K562 (cell line): ENCODE results near the gene HNRNPU.

Source experiments
- BMI1 ChIP-seq: fragments of 150-350 bp; IDR thresholded peaks from 2 replicates; pipeline ENCODE4 v1.6.1; 2014; ENCODE audit warnings: low read length
- GABPB2 ChIP-seq: fragments of 250-450 bp; sonication (Bioruptor Pico); conservative IDR thresholded peaks from 2 replicates; pipeline ENCODE4 v1.5.1; 2021; ENCODE audit warnings: mild to moderate bottlenecking
- HNRNPK ChIP-seq: fragments of 200-400 bp; formaldehyde crosslinking; IDR thresholded peaks from one replicate; pipeline ENCODE4 v1.6.1; 2018; ENCODE audit warnings: mild to moderate bottlenecking, low read depth, low read length; ENCODE audit not compliant: poor library complexity, severe bottlenecking
- NR2C2 ChIP-seq, 2 experiments: fragments of 200-800 bp in 1 of 2; sonication (Bioruptor generic) in 1 of 2; sonication (generic) in 1 of 2; formaldehyde crosslinking in 1 of 2; IDR thresholded peaks; 2 replicates each; pipeline versions ENCODE4 v1.6.1 to v1.8.0; 2016 to 2022; ENCODE audit warnings: mild to moderate bottlenecking in 1 of 2, missing compliant biosample characterization in 1 of 2, missing genetic modification characterization in 1 of 2, missing genetic modification reagents in 1 of 2
- POLR2A ChIP-seq: fragments of 450-650 bp; conservative IDR thresholded peaks from 2 replicates; pipeline ENCODE4 v1.6.1; 2016
- POLR3A ChIP-seq: IDR thresholded peaks from 2 replicates; pipeline ENCODE4 v1.6.1; 2011; ENCODE audit warnings: borderline replicate concordance, mild to moderate bottlenecking, moderate library complexity; ENCODE audit not compliant: insufficient read length, insufficient read depth; ENCODE audit errors: extremely low read depth
- SMAD3 ChIP-seq: fragments of 450-650 bp; formaldehyde crosslinking; conservative IDR thresholded peaks from 2 replicates; pipeline ENCODE4 v1.4.0; 2020; ENCODE audit warnings: mild to moderate bottlenecking
- TGIF2 ChIP-seq: sonication (generic); formaldehyde crosslinking; IDR thresholded peaks from 2 replicates; pipeline ENCODE4 v1.8.1; 2022; ENCODE audit warnings: mild to moderate bottlenecking, missing genetic modification reagents, moderate library complexity
- ZNF644 ChIP-seq: fragments of 200-800 bp; sonication (Bioruptor generic); IDR thresholded peaks from 2 replicates; pipeline ENCODE4 v1.6.1; 2016; ENCODE audit warnings: low read depth, missing genetic modification characterization, missing compliant biosample characterization
- TF ChIP-seq, protein P1 (sequence below), 3 experiments: IDR thresholded peaks in 2 of 3; conservative IDR thresholded peaks in 1 of 3; 2 replicates each; pipeline ENCODE4 v1.5.1; 2011 to 2012; ENCODE audit warnings: low read length in 3 of 3, mild to moderate bottlenecking in 3 of 3, control low read depth in 2 of 3, improper control_type of control experiment in 1 of 3, inconsistent platforms in 1 of 3, low read depth in 1 of 3, mixed read lengths in 1 of 3, moderate library complexity in 1 of 3; ENCODE audit not compliant: insufficient read depth in 2 of 3
- TF ChIP-seq, protein P2 (sequence below), 2 experiments: fragments of 450-650 bp; formaldehyde crosslinking in 1 of 2; IDR thresholded peaks; 2 replicates each; pipeline versions ENCODE4 v1.4.0 to v1.6.1; 2014 to 2020; ENCODE audit warnings: mild to moderate bottlenecking in 2 of 2, borderline replicate concordance in 1 of 2, low read depth in 1 of 2
- TF ChIP-seq, protein P3 (sequence below): fragments of 450-650 bp; IDR thresholded peaks from 2 replicates; pipeline ENCODE4 v1.6.1; 2017; ENCODE audit warnings: antibody characterized with exemption, mild to moderate bottlenecking

DNA sequence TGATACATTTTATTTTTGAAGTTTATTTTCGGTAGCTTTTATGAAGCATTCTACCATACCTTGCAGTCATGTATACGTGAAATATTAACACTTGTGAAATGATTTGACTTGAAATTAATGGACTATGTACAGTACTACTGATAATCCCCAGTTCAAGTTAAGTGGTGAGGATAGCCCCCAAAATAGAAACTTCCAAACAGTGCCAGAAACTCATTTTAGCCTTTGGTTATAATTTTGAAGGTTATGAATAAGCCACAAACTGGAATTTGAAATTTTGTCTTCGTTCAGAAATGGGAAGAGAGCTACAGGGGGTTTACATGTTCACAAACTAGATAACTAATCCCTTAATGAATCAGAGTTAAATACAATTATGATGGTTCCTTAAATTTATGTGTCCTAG is 1.5 kb upstream of the HNRNPU start:
- TF ChIP-seq ZNF644 = no peak
- TF ChIP-seq, protein P1, sequence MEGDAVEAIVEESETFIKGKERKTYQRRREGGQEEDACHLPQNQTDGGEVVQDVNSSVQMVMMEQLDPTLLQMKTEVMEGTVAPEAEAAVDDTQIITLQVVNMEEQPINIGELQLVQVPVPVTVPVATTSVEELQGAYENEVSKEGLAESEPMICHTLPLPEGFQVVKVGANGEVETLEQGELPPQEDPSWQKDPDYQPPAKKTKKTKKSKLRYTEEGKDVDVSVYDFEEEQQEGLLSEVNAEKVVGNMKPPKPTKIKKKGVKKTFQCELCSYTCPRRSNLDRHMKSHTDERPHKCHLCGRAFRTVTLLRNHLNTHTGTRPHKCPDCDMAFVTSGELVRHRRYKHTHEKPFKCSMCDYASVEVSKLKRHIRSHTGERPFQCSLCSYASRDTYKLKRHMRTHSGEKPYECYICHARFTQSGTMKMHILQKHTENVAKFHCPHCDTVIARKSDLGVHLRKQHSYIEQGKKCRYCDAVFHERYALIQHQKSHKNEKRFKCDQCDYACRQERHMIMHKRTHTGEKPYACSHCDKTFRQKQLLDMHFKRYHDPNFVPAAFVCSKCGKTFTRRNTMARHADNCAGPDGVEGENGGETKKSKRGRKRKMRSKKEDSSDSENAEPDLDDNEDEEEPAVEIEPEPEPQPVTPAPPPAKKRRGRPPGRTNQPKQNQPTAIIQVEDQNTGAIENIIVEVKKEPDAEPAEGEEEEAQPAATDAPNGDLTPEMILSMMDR (IDR thresholded peaks at IDR 0.05 in 2 of 3, conservative IDR thresholded peaks at IDR 0.05 in 1 of 3; ENCODE audit: insufficient read depth in 2 of 3, low read depth in 1 of 3, low read length in 3 of 3) = no peak
- TF ChIP-seq HNRNPK = no peak
- TF ChIP-seq, protein P2, sequence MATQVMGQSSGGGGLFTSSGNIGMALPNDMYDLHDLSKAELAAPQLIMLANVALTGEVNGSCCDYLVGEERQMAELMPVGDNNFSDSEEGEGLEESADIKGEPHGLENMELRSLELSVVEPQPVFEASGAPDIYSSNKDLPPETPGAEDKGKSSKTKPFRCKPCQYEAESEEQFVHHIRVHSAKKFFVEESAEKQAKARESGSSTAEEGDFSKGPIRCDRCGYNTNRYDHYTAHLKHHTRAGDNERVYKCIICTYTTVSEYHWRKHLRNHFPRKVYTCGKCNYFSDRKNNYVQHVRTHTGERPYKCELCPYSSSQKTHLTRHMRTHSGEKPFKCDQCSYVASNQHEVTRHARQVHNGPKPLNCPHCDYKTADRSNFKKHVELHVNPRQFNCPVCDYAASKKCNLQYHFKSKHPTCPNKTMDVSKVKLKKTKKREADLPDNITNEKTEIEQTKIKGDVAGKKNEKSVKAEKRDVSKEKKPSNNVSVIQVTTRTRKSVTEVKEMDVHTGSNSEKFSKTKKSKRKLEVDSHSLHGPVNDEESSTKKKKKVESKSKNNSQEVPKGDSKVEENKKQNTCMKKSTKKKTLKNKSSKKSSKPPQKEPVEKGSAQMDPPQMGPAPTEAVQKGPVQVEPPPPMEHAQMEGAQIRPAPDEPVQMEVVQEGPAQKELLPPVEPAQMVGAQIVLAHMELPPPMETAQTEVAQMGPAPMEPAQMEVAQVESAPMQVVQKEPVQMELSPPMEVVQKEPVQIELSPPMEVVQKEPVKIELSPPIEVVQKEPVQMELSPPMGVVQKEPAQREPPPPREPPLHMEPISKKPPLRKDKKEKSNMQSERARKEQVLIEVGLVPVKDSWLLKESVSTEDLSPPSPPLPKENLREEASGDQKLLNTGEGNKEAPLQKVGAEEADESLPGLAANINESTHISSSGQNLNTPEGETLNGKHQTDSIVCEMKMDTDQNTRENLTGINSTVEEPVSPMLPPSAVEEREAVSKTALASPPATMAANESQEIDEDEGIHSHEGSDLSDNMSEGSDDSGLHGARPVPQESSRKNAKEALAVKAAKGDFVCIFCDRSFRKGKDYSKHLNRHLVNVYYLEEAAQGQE (IDR thresholded peaks at IDR 0.05; ENCODE audit: borderline replicate concordance) = no peak
- TF ChIP-seq, protein P2 (CRISPR knock-in tag; IDR thresholded peaks at IDR 0.05; ENCODE audit: low read depth) = no peak
- no peak for TF ChIP-seq GABPB2 (CRISPR knock-in tag)
- TF ChIP-seq, protein P3, sequence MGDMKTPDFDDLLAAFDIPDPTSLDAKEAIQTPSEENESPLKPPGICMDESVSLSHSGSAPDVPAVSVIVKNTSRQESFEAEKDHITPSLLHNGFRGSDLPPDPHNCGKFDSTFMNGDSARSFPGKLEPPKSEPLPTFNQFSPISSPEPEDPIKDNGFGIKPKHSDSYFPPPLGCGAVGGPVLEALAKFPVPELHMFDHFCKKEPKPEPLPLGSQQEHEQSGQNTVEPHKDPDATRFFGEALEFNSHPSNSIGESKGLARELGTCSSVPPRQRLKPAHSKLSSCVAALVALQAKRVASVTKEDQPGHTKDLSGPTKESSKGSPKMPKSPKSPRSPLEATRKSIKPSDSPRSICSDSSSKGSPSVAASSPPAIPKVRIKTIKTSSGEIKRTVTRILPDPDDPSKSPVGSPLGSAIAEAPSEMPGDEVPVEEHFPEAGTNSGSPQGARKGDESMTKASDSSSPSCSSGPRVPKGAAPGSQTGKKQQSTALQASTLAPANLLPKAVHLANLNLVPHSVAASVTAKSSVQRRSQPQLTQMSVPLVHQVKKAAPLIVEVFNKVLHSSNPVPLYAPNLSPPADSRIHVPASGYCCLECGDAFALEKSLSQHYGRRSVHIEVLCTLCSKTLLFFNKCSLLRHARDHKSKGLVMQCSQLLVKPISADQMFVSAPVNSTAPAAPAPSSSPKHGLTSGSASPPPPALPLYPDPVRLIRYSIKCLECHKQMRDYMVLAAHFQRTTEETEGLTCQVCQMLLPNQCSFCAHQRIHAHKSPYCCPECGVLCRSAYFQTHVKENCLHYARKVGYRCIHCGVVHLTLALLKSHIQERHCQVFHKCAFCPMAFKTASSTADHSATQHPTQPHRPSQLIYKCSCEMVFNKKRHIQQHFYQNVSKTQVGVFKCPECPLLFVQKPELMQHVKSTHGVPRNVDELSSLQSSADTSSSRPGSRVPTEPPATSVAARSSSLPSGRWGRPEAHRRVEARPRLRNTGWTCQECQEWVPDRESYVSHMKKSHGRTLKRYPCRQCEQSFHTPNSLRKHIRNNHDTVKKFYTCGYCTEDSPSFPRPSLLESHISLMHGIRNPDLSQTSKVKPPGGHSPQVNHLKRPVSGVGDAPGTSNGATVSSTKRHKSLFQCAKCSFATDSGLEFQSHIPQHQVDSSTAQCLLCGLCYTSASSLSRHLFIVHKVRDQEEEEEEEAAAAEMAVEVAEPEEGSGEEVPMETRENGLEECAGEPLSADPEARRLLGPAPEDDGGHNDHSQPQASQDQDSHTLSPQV = no peak
- no peak for TF ChIP-seq POLR3A
- no peak for TF ChIP-seq NR2C2 (CRISPR knock-in tag; IDR thresholded peaks at IDR 0.05)
- TF ChIP-seq NR2C2 (tag; IDR thresholded peaks at IDR 0.05) = no peak
- TF ChIP-seq SMAD3 (CRISPR knock-in tag) = no peak
- TF ChIP-seq POLR2A = no peak
- no peak for TF ChIP-seq BMI1
- TF ChIP-seq TGIF2 (CRISPR knock-in tag) = no peak
